Heart left ventricle (tissue), 16 donors: Measurements from ENCODE around the gene BICRA. TPM values are rescaled to one million over a fixed set of nuclear protein-coding genes. Genes with fewer than 3 reads are reported as not detected.
A peak's percentile ranks its signal among the peaks of the same experiment; 100 is the strongest.
"Not testable (repeated sequence)": the region's sequence is repeated elsewhere in the genome, so short reads cannot be mapped to it uniquely, and the experiment has no call there.

Experiments
- ATAC-seq, 4 donors: fragments of 200-7000 bp; cut with Tn5 transposase; one replicate each; pipeline ENCODE4 v1.9.1; 2020 to 2022; ENCODE audit warnings: moderate library complexity in 4 of 4, mild to moderate bottlenecking in 3 of 4, moderate number of reproducible peaks in 1 of 4
- DNase-seq, 5 donors: peaks; one replicate each; pipeline ENCODE4 v3.0.0-alpha.2; 2020
- H3K27ac ChIP-seq, 12 donors: fragments of 200-600 bp; sonication (generic) in 4 of 12; one replicate each; pipeline versions ENCODE4 v1.5.0 to v1.8.0; 2016 to 2022; ENCODE audit warnings: mild to moderate bottlenecking in 2 of 12
- H3K27me3 ChIP-seq, 9 donors: fragments of 200-600 bp; sonication (generic) in 2 of 9; one replicate each; pipeline versions ENCODE4 v1.5.1 to v1.8.0; 2016 to 2022; ENCODE audit warnings: mild to moderate bottlenecking in 3 of 9
- H3K36me3 ChIP-seq, 9 donors: fragments of 200-600 bp; sonication (generic) in 2 of 9; one replicate each; pipeline versions ENCODE4 v1.5.0 to v1.8.0; 2018 to 2022; ENCODE audit warnings: mild to moderate bottlenecking in 2 of 9
- H3K4me1 ChIP-seq, 12 donors: fragments of 200-600 bp; sonication (generic) in 4 of 12; one replicate each; pipeline versions ENCODE4 v1.5.0 to v1.8.0; 2016 to 2022; ENCODE audit warnings: mild to moderate bottlenecking in 3 of 12
- H3K4me3 ChIP-seq, 12 donors: fragments of 200-600 bp; sonication (generic) in 4 of 12; one replicate each; pipeline versions ENCODE4 v1.5.0 to v1.8.0; 2017 to 2022; ENCODE audit warnings: mild to moderate bottlenecking in 9 of 12, moderate library complexity in 4 of 12
- H3K9me3 ChIP-seq, 12 donors: fragments of 200-600 bp; sonication (generic) in 4 of 12; one replicate each; pipeline versions ENCODE4 v1.5.0 to v1.8.0; 2016 to 2022; ENCODE audit warnings: mild to moderate bottlenecking in 1 of 12
- CTCF ChIP-seq, 12 donors: fragments of 200-600 bp; sonication (generic) in 4 of 12; IDR thresholded peaks; one replicate each; pipeline versions ENCODE4 v1.5.0 to v1.8.0; 2018 to 2022; ENCODE audit warnings: antibody characterized with exemption in 12 of 12, mild to moderate bottlenecking in 5 of 12
- POLR2A ChIP-seq, 2 donors: fragments of 450-650 bp; IDR thresholded peaks; one replicate each; pipeline ENCODE4 v1.6.1; 2017; ENCODE audit warnings: antibody characterized with exemption in 2 of 2, mild to moderate bottlenecking in 2 of 2, moderate library complexity in 2 of 2
- WGBS, 4 donors: extraction: QIAGEN DNeasy Blood & Tissue Kit in 2 of 4; methylation state at CpG; one replicate each; pipeline versions ENCODE4 v1.1.5 to v1.1.7; 2013 to 2018; 5-methylcytosine and 5-hydroxymethylcytosine counted together
- intact Hi-C, 10 donors: fragments of 100-400 bp; cut with DNase I; formaldehyde crosslinking; loops; one replicate each; pipeline versions ENCODE4 v1.11.1 to v1.14.2; 2022
- polyA plus RNA-seq, 2 donors: library from polyadenylated mRNA; stranded (reverse); fragments of 200-250 nt; gene quantifications; one replicate each; pipeline ENCODE4 v1.2.3, GENCODE V29; 2013
- total RNA-seq, 9 donors: library from RNA; depleted of rRNA in 2 of 9; stranded (reverse); fragments of >200 nt in 2 of 9; fragmentation: NEBNext Ultra II Directional in 3 of 9; extraction: Animal tissue kit (Norgen Biotek cat#: 25700) in 3 of 9; gene quantifications; one replicate each; pipeline versions ENCODE4 v1.1.0 to v1.2.4, GENCODE V29; 2016 to 2023
- donor health status: ischemic (EF 13 %, LVEDD 7.1; RV severe dilation, severe dysfunction).
- donor health status: healthy with polysubstance abuse.
- donor health status: DM: no; HTN: yes; CAD: no.
- donor health status: DM: no; HTN: no; CAD: no.
- donor health status: ischemic (EF 25% LVEDD 6.9; RV normal size, moderate dysfunction).
- donor health status: ischemic (EF 25% LVEDD 5.7; RV mildly dilated, moderate dysfunction).
- donor health status: healthy.
- donor health status: DM: yes; HTN: yes; CAD: no.
- donor health status: ischemic (EF 35%, LVEDD 5.7; RV mildly dilated, moderate dysfunction).
- donor health status: nonischemic (EF 11% LVEDD 7.7; RV severe dilation, severe dysfunction).
- donor health status: DM: yes; HTN: yes; CAD: no.
- donor health status: PGD.
- donor health status: ischemic (EF 29% LVEDD 5.4; RV normal size, mild dysfunction).
- donor health status: nonischemic (EF 23%, LVEDD 6.1; RV moderate dilation, normal function).

The BICRA gene
- total and polyA plus RNA-seq, 11 donors = 5.3 to 14.5 (median 8.5) TPM

GRCh38 chr19:47598407-47599349 is 10.3 kb upstream of the BICRA start:
- TF ChIP-seq CTCF (IDR thresholded peaks at IDR 0.05) = no peak
- TF ChIP-seq POLR2A (IDR thresholded peaks at IDR 0.05) = no peak

GRCh38 chr19:47599671-47600245 is 9.2 kb upstream of the BICRA start:
- peak overlapping the region in 11 of 12 donors; percentile 48 to 95 (median 75) for H3K27ac ChIP-seq
- 35 to 44% (median 39%) methylated on average over 25 of the region's 25 CpGs for WGBS, 4 donors
- H3K4me3 ChIP-seq = peak overlapping the region in 11 of 12 donors; percentile 9 to 76 (median 67)
- not testable (repeated sequence) for H3K36me3 ChIP-seq, H3K27me3 ChIP-seq, H3K9me3 ChIP-seq, ATAC-seq, DNase-seq
- intact Hi-C loops = loop anchor here in 9 of 10 donors (1.0 to 10.0 kb wide), 9 partner anchors 9 to 325 kb away; partner anchors contain the start of genes NAPA (in 5 of the 9) and INAFM1 (in 1 of the 9)
- H3K4me1 ChIP-seq = peaks cover 0 to 40% (median 18%) of the 10 kb centered on the region in 12 donors

More at GRCh38 chr19:47598407-47599349, 10.3 kb upstream of the BICRA start:
- Histone ChIP-seq H3K4me1 (peaks cover 0 to 40% (median 18%) of the 10 kb centered on the region in 12 donors), H3K4me3 (peak overlapping the region in 10 of 12 donors; percentile 17 to 70 (median 67)), H3K36me3 (no peaks in the 10 kb centered on the region), H3K27me3 (no peaks in the 10 kb centered on the region), H3K27ac (peak overlapping the region; percentile 10 to 95 (median 74)), H3K9me3 (no peaks in the 10 kb centered on the region)
- WGBS, 4 donors = 20 to 22% (median 21%) methylated on average over 18 to 21 of the region's 21 CpGs
- intact Hi-C loops = loop anchor here in 2 of 10 donors (2.0 to 5.0 kb wide), 2 partner anchors 76 to 84 kb away; partner anchors contain the start of gene NAPA (in 1 of the 2)
- DNase-seq (peak in 4 of 5 donors; percentile 37 to 60 (median 46)), ATAC-seq (peak in 2 of 4 donors; percentile 32)

- peak; percentile 100 for DNase-seq
- intact Hi-C loops = loop anchor here in 7 of 10 donors (1.0 to 10.0 kb wide), 8 partner anchors 8 to 326 kb away; partner anchors contain the start of genes NAPA (in 4 of the 7) and INAFM1 (in 1 of the 7)
- peak; percentile 98 to 99 (median 99) for ATAC-seq
Observed at GRCh38 chr19:47600246-47601179, 8.4 kb upstream of the BICRA start.

More at GRCh38 chr19:47600246-47601179, 8.4 kb upstream of the BICRA start:
- H3K4me3 ChIP-seq = peak overlapping the region; percentile 20 to 76 (median 67)
- no peaks in the 10 kb centered on the region for H3K9me3 ChIP-seq
- H3K4me1 ChIP-seq = peaks cover 0 to 35% (median 18%) of the 10 kb centered on the region in 12 donors
- 3 to 9% (median 5%) methylated on average over 46 to 77 of the region's 77 CpGs for WGBS, 4 donors
- H3K27ac ChIP-seq = peak overlapping the region; percentile 41 to 95 (median 85)
- peak; percentile 24 to 93 for TF ChIP-seq POLR2A (IDR thresholded peaks at IDR 0.05)
- peak in 3 of 12 donors; percentile 4 to 6 (median 6) for TF ChIP-seq CTCF (IDR thresholded peaks at IDR 0.05)
- no peaks in the 10 kb centered on the region for H3K36me3 ChIP-seq
- no peaks in the 10 kb centered on the region for H3K27me3 ChIP-seq
